GM19239 (cell line): ENCODE data around the gene CACNA1I.
A peak's percentile ranks its signal among the peaks of the same experiment; 100 is the strongest.

ENCODE experiments used
- DNase-seq: peaks from one replicate; pipeline ENCODE4 v3.0.0; 2011; ENCODE audit warnings: low spot score; ENCODE audit not compliant: insufficient read length
- FAIRE-seq: peaks from 2 replicates; lab custom pipeline; 2011; peaks lifted over from hg19 to GRCh38; lab: Jason Lieb, UNC

CACNA1I gene

DNA sequence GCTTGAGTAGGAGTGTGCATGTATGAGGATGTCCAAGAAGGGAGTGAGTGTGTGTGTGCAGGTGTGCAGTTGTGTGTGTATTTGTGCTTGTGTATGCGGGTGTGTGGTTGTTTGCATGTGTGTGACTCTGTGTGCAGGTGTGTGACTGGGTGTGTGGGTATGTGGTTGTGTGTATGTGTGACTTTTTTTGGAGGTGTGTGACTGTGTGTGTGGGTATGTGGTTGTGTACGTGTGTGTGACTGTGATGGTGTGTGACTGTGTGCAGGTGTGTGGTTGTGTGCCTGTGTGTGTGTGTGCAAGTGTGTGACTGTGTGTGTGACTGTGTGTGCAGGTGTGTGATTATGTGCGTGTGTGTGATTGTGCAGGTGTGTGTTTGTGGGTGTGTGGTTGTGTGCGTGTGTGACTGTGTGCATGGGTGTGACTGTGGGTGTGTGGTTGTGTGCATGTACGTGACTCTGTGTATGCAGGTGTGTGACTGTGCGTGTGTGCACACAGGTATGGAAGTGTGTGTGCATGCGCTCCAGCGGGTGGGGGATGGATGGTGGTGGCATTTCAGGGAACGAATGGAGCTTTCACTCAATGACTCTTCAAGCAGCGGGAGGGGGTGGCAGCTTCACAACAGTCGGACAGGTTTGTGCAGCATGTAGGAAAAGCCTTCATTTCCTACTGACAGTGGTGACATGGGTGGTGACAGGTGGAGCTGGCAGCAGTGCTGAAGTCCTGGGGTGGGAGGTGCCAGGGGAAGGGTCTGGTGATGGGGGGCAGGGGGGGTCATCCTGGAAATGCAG, 47.6 kb downstream of the CACNA1I start:
- FAIRE-seq = no peak
- no peak for DNase-seq

DNA sequence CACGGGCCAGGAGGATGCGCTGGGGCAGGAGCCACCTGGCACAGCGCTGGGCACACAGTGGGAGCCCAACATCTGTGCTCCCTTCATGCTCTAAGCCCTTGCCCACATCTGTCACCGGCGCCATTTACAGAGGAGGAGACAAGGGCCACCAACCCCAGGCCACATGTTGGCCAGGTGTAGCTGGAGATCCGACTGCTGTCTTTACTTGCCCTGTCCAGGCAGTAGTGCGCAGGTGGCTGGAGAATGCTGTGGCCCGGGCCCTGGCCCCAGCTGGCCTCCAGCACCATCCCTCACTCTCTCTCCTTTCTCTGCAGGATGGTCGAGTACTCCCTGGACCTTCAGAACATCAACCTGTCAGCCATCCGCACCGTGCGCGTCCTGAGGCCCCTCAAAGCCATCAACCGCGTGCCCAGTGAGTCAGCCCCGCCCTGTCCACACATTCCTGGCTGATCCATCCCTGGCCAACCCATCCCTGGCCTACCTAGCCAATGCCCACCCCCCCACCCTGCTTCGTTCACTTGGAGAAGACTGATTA, 48.5 kb downstream of the CACNA1I start:
- FAIRE-seq (no peak), DNase-seq (no peak)

DNA sequence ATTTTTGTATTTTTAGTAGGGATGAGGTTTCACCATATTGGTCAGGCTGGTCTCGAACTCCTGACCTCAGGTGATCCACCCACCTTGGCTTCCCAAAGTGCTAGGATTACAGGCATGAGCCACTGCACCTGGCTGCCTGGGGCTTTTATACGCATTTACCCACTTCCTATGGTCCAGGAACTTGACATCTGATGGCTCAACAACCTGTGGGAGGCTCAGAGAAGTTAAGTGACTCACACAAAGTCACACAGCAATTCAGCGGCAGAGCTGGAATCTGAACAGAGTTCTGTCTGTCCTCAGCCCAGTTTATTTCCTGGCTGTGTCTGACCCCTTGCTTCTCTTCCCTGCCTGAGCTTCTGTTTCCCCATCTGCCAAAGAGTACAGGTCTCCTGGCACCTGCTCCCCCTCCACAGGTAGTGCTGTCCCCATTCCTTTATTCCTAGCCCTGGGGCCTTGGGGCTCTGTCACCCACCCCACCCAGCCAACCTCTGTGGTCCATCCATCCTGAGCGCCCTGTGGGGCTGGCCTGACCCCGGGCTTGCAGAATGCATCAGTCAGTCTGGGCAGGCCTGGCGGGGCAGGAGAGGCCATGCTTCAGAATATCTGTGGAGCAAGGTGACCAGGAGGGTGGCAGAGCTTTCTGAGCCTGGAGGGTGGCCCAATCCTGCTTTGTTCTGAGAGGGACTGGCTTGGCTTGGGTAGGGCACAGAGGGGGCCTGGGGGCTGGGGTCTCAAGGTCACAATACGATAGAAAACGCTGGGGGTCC, 50.6 kb downstream of the CACNA1I start:
- no peak for FAIRE-seq
- DNase-seq = no peak

DNA sequence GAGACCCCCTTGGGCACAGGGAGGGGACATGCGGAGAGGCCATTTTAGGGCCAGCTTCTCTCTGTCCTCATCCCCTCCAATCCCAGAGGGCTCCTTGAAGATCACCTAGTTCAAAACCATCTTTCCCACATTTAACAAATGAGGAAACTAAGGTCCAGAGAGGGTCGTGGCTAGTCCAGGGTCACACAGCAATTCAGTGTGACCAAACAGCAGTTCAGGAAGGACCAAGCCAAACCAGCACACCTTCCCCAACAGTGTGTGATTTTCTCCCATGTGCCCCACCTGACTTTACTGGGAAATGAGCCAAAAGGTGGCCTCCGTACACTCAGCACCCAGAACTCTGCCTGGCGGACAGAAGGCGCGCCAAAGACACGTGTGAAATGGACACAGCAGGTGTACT, 51.3 kb downstream of the CACNA1I start:
- DNase-seq = no peak
- no peak for FAIRE-seq

DNA sequence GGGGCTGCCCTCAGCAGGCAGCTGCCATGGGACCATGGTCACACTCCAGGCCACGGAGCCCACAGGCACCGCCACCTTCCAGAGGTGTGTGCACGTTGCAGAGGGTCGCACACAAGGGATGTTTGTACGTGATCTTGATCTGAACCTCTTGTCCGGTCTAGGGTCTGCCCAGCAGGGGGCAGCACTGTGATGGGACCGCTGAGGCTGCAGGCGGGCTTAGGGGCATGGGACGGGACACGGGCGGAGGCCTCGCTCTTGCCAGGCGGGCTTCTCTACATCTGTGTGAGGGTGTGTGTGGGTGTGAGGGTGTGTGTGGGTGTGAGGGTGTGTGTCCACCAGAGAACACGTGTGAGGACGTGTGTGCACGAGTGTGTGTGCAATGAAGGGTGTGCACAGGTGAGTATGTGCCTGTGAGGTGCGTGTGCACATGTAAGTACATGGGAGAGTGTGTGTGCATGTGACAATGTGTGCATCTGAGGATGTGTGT, 52.4 kb downstream of the CACNA1I start:
- no peak for DNase-seq
- no peak for FAIRE-seq

DNA sequence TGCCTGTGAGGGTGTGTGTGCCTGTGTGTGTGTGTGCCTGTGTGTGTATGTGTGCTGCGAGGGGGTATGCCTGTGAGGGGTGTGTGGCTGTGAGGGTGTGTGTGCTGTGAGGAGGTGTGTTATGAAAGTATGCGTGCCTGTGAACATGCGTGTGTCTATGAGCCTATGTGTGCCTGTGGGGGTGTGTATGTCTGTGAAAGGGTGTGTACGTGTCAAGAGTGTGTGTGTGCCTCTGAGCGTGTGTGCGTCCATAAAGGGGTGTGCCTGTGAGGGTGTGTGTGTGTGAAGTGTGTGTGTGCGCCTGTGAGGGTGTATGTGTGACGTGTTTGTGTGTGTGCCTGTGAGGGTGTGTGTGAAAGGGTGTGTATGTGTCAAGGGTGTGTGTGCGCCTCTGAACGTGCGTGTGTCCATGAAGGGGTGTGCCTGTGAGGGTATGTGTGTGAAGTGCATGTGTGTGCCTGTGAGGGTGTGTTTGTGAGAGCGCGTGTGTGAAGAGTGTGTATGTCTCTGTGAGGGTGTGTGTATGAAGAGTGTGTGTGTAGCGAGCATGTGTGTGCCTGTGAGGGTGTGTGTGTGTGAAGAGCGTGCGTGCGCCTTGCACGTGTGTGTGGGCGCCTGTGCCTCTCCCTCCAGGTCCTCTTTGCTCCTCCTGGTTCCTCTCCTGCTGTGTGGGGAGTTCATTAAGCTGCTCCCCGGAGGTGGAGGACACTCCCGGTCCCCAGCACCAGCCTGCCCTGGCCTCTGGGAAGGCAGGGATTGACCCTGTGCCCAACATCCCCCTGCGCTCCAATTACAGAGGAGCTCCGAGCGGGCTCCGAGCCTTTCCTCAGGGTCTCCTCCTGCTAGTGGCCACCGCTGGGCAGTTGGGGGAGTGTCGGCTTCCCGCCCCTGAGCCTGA, 53.3 kb downstream of the CACNA1I start:
- FAIRE-seq (no peak), DNase-seq (no peak)

DNA sequence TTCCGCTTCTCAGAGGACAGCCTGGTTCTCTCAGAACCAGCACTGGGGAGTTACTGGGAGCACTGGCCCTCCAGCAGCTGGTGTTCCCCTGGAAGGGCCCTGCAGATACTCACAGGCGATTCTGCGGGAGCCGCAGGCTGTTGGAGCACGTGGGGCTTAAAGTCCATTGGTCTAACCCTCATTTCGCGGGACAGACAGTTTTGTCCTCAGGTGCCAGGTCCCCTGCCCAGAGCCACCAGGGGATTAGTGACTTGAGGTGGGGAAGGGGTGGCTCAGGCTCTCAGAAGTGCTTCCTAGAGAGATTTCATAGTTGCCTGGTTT, 53.9 kb downstream of the CACNA1I start:
- DNase-seq = no peak
- no peak for FAIRE-seq

DNA sequence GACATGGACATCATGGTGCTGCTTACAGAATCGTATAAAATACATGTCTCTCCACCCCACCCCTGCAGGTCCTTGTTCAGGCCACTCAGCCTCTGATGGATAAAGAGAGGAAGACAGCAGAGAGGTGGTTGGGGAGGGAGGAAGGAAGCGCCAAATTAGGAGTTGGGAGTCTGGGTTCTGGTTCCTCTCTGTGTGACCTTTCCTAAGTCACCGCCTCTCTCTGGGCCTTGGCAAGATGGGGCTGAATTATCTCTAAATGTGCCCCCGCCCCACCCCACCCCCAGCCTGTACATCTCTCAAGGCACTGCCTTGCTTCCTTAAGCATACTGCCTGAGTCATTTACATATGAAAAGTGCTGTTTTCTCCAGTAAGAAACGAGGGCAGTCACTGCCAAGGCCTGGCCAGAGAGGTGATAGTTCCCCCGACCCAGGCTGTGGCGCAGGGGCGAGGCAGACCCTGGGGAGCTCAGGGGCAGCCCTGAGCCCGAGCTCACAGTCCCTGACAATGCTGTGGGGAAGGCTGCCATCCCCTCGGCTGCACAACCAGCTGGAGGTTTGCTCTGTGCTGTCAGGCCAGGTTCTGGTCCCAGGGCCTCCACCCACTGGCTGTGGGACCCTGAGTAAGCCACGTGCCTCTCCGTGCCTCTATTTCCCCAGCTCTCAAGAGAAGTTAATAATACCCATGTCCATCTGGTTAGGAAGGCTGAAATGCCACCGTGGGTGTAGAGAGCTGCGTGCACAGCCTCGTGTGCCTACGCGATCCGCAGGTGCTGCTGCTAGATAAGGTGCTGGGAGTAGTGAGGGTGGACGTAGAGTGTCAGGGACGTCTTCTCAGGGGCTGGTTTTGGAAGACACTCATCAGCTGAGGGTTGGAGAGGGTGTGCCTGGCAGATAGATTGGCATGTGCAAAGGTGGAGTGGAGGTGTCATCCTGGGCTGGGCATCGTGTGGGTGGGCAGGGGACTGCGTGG, 55.3 kb downstream of the CACNA1I start:
- DNase-seq (no peak), FAIRE-seq (no peak)

DNA sequence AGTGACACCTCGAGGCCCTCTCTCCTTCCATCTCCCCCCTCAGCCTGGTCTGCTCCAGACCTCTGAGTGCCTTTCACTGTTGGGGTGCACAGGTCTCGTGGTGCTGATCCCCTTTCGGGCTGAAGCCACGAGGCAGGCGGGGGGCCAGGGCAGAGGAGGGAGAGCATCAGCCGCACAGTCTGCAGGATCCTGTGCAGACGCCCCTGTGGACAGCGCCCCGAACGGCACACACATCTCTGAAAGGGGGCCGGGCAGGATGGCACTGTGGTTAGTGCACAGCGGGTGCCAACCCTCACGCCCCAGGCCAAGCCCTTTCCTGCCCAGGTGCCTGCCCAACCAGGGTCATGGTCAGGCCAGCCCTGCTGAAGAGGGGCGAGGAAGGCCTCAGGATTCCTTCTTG, 56.7 kb downstream of the CACNA1I start:
- DNase-seq = no peak
- no peak for FAIRE-seq

DNA sequence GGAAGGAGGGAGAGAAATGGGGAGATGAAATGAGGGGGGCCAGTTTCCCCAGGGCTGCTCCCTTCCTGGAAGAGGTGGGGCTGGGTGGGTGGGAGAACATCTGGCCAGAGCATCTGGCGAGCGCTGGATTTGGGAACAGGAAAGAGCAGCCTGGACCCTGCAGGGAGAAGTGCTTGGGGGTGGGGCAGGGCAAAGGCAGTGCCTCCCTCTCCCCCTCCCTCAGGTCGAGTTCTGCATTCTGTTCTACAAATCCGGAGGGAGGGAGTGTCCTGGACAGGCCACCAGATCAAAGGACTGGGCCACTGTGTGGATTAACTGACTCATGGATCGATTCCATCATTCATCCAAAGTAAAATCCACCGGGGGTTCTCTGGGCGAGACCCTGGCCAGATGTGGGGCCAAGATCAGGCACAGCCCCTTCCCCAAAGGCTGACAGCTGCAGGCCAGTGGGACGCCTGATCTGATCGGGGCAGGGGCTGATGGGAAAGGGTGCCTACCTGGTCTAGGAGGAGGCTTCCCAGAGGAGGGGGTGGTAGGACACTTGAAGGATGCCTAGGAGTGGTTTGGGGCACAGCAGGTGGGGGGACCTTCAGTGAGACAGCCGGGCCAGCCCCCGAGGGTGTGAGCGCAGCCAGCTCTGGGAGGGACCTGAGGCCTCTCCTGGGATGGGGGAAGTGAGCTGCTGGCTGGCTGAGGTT, 57.5 kb downstream of the CACNA1I start:
- FAIRE-seq (no peak), DNase-seq (no peak)

DNA sequence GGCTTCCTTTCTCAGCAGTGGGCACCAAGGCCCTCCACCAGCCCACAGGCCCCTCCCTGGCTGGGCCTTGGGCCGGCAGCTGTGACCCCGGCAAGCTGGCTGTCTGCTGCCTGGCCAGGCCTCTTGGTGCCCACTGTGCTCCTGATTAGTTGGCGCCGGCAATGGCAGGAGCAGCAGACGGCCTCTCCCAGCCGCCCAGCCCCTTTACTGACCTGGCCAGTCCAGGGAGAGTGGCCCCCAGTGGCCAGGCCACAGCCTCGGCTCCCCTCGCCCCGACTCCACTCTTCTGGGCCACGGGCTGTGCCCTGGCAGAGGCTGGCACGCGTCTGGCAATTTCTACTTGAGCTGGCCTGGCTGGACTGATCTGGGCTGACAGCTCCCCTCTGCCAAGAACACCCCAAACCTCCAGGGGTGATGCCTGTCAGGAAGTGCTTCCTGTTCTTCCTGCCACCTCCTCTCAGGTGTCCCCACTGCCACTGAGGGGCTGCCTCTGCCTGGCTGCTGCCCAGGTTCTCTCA, 58.1 kb downstream of the CACNA1I start:
- DNase-seq (no peak), FAIRE-seq (no peak)

DNA sequence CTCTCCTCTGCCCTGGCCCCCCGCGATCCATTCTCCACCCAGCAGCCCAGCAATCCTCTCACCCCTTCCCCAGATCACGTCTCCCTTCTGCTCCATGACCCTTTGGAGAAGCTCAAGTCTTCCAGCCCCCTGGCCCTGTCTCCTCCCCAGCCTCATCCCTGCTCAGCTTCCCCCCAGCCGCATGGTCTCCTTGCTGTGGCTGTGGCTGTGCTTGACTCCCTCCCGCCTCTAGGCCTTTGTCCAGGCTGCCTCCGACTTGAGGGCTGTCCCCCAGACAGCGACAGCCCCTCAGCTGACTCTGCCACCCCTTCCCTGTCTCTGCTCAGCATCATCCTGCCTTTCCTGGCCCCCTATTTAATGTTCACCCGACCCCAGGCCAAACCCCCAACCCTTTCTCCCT, 59.3 kb downstream of the CACNA1I start:
- FAIRE-seq (no peak), DNase-seq (no peak)

DNA sequence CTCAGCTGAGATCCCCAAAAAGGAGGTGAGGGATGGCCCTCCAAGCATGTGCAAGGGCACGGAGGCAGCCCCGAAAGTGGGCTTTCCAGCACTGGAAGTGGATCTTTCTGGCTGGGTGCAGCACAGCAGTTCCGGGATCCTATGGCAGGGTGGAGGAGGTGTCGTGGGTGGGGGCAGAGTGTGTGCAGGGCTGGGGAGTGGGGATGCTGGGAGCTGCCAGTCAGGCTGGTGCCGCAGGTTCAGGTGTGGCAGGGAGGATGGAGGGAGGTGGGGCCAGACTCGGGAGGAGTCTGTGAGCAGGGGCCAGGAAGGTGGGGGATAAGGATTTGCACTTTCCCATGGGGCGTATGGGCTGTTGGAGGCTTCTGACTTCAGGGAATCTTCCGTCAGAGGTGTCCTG, 60.2 kb downstream of the CACNA1I start:
- no peak for FAIRE-seq
- no peak for DNase-seq

DNA sequence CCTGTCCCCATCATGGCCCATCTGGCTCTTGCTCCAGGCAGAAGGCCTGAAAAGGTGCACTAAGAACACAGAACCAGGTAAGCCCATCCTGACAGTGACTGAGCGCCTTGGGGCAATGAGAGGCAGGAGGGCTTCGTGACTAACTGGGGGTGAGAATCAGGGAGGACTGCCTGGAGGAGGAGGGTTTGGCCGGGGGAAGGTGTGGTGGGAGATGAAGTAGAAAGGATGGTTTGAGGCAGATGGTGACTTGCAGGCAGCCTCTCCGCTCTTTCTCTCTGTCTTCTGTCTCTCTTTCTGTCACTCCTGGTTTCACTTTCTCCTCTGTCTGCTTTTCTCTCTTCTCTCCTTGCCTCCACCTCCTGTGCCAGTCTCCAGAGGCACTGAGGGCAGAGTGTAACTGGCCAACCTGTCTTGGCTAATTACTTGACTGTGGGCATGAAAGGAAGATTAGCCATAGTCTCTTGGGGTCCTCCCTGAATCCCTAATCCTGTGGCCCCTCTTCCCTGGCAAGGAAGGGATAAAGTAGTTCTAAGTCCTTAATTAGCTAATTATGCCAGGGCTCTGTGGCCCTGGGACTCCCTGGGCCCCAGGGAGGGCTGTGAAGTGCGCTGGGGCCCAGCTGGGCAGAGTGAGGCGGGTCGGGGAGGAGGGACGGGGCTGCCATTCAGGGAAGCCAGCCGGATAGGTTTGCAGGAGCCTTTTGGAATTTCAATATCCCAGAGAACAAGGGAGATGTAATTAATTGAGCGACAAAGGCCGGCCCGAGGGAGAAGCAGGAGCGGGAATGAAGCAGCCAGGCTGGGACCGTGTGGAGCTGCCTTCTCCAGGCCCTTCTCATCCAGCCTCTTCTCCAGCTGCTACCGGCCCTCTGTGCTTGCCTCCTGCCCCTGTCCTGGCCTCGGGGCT, 61.1 kb downstream of the CACNA1I start:
- DNase-seq = no peak
- FAIRE-seq = no peak

DNA sequence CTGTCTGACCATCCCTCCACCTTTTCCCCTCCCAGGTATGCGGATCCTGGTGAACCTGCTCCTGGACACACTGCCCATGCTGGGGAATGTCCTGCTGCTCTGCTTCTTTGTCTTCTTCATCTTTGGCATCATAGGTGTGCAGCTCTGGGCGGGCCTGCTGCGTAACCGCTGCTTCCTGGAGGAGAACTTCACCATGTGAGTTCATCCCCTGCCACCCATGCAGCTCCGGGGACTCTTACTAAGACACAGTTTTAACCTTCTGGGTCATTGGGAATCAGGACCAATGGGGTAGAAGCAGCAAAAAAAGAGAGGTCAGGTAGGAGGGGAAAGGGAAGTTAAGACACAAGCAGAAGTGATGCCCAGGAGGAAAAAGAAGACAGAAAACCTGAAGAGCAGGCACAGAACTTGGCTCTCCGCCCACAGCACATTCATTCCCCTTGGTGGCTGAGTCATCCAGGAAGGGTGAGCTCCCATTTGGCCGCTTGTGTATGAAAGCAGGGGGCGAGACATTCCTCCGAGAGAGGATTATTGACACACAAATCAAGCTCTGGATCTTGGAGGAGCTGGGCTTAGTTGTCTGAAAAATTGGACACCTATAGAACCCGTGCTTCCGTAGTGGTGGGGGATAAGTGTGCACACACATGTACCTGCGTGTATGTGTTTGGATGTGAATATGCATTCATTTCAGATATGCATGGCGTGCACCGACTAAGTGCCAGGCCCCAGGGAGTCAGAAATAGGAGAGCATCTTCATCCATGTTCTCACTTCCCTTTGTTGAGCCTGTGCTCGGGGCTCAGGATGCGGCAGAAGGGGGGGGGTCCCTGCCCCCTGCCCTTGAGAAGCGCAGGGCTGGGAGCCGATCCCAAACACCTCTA, 64.2 kb downstream of the CACNA1I start:
- DNase-seq (no peak), FAIRE-seq (no peak)

DNA sequence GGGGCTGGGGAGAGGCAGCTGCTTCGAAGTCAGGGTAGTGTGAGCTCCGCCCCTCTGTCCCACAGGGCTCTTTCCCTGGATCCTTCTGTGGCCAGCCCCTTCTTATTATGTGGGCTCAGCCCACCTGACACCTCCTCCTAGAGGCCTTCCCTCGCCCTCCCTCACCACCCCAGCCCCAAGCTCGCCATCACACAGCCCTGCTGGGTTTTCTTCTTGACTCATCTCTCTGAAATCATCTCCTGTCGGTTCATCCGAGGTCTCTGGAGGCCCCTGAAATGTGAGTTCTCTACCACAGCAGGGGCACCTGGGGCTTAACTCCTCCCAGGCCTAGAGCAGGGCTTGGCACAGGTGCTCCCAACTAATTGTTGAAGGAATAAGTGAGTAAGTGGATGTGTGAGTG, 65.2 kb downstream of the CACNA1I start:
- FAIRE-seq = no peak
- no peak for DNase-seq

DNA sequence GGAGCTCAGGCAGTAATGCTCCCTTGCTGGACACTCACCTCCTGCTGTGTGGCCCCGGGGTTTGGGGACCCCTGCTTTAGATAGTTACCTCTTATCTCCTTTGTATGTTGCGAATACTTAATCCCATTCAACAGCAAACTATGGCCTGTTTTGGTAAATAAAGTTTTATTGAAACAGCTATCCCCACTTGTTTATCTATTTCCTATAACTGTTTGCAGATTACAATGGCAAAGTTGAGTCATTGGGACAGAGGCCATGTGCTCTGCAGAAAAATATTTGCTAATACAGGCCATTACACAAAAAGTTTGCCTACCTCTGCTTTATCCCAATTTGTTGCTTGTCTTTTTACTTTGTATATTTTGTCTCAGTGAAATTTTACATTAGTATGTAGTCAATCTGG, 68.4 kb downstream of the CACNA1I start:
- FAIRE-seq (peak; percentile 40), DNase-seq (no peak)
